ENCODE measurements around the gene MYBPH. TPM values are rescaled to one million over a fixed set of nuclear protein-coding genes. Genes with fewer than 3 reads are reported as not detected.
A peak's percentile ranks its signal among the peaks of the same experiment; 100 is the strongest.

MYBPH gene
- total and polyA plus RNA-seq, 9 donors, result 109 to 554 (median 316) TPM

DNA sequence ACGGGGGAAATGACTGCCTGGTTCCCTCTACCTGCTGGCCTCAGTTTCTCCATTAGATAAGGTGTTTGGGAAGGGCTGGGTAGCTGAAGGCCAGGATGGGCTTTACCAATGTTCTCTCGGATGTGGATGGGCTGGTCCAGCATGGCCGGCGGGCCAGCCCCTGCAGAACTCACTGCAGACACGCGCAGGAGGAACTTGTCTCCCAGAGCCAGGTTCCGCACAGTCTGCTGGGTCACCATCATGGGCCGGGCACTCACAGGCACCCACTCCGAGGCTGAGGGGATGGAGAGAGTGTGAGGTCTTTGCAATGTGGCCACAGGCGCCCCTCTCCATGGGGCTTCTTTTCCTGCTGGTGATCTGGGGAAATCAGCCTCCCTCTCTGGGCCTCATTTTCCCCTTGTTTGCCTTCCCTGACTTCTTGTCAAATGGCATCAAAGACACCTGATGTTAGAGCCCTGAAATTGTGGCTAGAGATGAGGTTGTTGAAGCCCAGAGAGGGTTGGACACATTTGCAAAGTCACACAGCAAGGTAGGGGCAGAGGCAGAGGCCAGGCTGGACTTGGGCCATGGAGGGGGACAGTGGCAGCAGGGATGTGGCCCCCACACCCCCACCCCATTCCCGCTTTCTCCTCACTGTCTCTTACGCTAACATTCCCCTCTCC lies 1.2 kb downstream of the MYBPH start:
- 80% methylated on average over 9 of the region's 12 CpGs for WGBS (ENCODE audit: insufficient coverage)
- H3K9me3 ChIP-seq (replicated peaks; ENCODE audit: control insufficient read depth, low read depth, low read length), result no peaks in the 10 kb centered on the region
- peaks cover 91% of the 10 kb centered on the region for H3K4me1 ChIP-seq (ENCODE audit: control insufficient read depth, insufficient read depth, low read length)
- peak overlapping the region; percentile 79 for H3K27ac ChIP-seq (ENCODE audit: low read length)
- peak overlapping the region; percentile 42 for H3K4me3 ChIP-seq (ENCODE audit: low read length)
- no peak for DNase-seq
- H3K36me3 ChIP-seq (ENCODE audit: control insufficient read depth, insufficient read depth, low read length), result peaks cover 20% of the 10 kb centered on the region
- H3K27me3 ChIP-seq (ENCODE audit: control insufficient read depth, insufficient read depth, low read length), result peaks cover 7% of the 10 kb centered on the region

- Histone ChIP-seq H3K9me3 (replicated peaks; ENCODE audit: control insufficient read depth, low read depth, low read length) (no peaks in the 10 kb centered on the region), H3K4me3 (ENCODE audit: low read length) (peak overlapping the region; percentile 42), H3K36me3 (ENCODE audit: control insufficient read depth, insufficient read depth, low read length) (peaks cover 27% of the 10 kb centered on the region), H3K27me3 (ENCODE audit: control insufficient read depth, insufficient read depth, low read length) (peaks cover 7% of the 10 kb centered on the region), H3K4me1 (ENCODE audit: control insufficient read depth, insufficient read depth, low read length) (peaks cover 82% of the 10 kb centered on the region), H3K27ac (ENCODE audit: low read length) (peak overlapping the region; percentile 74)
- 67% methylated on average over 1 of the region's 5 CpGs for WGBS (ENCODE audit: insufficient coverage)
- peak; percentile 84 for DNase-seq
Measured at GRCh38 chr1:203173566-203173965, 2.1 kb downstream of the MYBPH start.

DNA sequence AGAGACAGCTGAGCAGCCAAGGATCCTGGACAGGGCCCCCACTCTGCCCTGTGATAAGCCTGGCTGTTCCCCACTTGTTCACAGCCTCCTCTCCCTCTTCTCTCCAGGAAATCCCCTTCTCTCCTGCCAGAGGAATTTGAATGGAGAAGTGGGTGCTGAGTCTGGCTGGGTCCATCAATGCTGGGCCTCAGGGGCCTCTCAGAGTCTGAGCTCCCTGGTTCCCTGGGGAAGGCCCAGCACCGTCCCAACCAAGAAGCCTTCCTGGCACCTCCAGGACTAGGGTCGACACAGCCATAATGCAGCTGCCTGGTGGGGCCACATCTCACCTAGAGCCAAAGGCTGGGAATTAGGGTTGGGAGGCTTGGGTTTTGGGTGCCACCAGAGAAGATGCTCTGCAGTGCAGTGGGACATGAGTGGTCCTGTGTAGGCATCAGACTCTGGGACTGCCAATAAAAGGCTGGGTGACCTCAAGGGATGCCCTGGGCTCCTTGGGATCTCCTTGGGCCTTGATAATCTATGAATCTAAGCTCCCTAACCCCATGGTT lies 2.5 kb downstream of the MYBPH start:
- Histone ChIP-seq H3K4me1 (ENCODE audit: control insufficient read depth, insufficient read depth, low read length) (peaks cover 77% of the 10 kb centered on the region), H3K27me3 (ENCODE audit: control insufficient read depth, insufficient read depth, low read length) (peaks cover 7% of the 10 kb centered on the region), H3K4me3 (ENCODE audit: low read length) (no peak overlapping the region), H3K9me3 (replicated peaks; ENCODE audit: control insufficient read depth, low read depth, low read length) (no peaks in the 10 kb centered on the region), H3K36me3 (ENCODE audit: control insufficient read depth, insufficient read depth, low read length) (peaks cover 29% of the 10 kb centered on the region), H3K27ac (ENCODE audit: low read length) (peak overlapping the region; percentile 74)
- 33% methylated on average over 1 of the region's 2 CpGs for WGBS (ENCODE audit: insufficient coverage)
- DNase-seq, result no peak

DNA sequence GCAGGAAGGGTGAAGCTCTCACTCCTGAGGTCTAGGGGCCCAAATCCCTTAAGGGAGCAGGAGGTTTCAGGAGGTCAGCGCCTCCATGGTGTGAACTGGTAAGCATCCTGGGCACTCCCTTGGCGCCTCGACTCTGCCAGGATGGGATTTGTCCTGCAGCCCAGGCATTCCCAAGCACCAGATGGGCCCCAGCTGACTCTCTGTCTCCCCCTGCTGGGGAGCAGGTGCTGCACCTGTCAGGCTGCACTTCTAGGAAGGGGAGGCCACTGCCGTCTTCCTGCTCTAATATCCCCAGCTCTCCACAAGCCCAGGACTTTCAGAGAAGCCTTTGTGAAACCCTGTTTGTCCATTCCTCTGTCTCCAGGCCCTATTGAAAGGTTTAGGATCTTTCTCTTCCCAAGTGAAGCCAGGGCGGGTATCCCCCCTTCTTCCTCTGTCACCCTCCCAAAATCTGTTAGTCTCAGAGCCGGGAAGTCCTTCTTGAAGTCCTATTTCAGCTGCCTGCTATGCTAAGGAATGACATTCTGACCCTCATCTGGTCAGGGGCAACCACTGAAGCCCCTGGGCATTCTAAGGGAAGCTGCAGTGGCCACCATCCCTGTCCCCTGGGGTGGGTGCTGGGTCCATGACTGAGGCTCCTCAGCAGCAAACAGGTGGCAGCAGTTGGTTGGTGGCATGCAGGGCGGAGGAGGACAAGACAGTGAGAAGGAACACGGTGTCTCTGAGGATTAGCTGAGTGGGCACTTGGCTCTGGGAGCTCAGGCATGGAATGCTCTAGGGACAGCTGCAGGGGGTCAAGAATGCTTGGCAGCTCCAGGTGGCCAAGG lies 3.2 kb downstream of the MYBPH start:
- Histone ChIP-seq H3K27ac (ENCODE audit: low read length) (peak overlapping the region; percentile 80), H3K4me3 (ENCODE audit: low read length) (peak overlapping the region; percentile 13), H3K36me3 (ENCODE audit: control insufficient read depth, insufficient read depth, low read length) (peaks cover 29% of the 10 kb centered on the region), H3K4me1 (ENCODE audit: control insufficient read depth, insufficient read depth, low read length) (peaks cover 71% of the 10 kb centered on the region), H3K9me3 (replicated peaks; ENCODE audit: control insufficient read depth, low read depth, low read length) (no peaks in the 10 kb centered on the region), H3K27me3 (ENCODE audit: control insufficient read depth, insufficient read depth, low read length) (peaks cover 6% of the 10 kb centered on the region)
- 65% methylated on average over 7 of the region's 8 CpGs for WGBS (ENCODE audit: insufficient coverage)
- DNase-seq, result peak; percentile 86

- Histone ChIP-seq H3K9me3 (replicated peaks; ENCODE audit: control insufficient read depth, low read depth, low read length) (no peaks in the 10 kb centered on the region), H3K4me1 (ENCODE audit: control insufficient read depth, insufficient read depth, low read length) (peaks cover 62% of the 10 kb centered on the region), H3K4me3 (ENCODE audit: low read length) (no peak overlapping the region), H3K27me3 (ENCODE audit: control insufficient read depth, insufficient read depth, low read length) (peaks cover 5% of the 10 kb centered on the region), H3K36me3 (ENCODE audit: control insufficient read depth, insufficient read depth, low read length) (peaks cover 29% of the 10 kb centered on the region), H3K27ac (ENCODE audit: low read length) (no peak overlapping the region)
- 90% methylated on average over 16 of the region's 22 CpGs for WGBS (ENCODE audit: insufficient coverage)
- DNase-seq, result no peak
Measured at GRCh38 chr1:203171341-203172183, 4.1 kb downstream of the MYBPH start.

- no peak overlapping the region for H3K4me3 ChIP-seq (ENCODE audit: low read length)
- no peak overlapping the region for H3K27ac ChIP-seq (ENCODE audit: low read length)
- WGBS (ENCODE audit: insufficient coverage), result 72% methylated on average over 7 of the region's 8 CpGs
- H3K4me1 ChIP-seq (ENCODE audit: control insufficient read depth, insufficient read depth, low read length), result peaks cover 54% of the 10 kb centered on the region
- H3K36me3 ChIP-seq (ENCODE audit: control insufficient read depth, insufficient read depth, low read length), result peaks cover 29% of the 10 kb centered on the region
- H3K27me3 ChIP-seq (ENCODE audit: control insufficient read depth, insufficient read depth, low read length), result peaks cover 5% of the 10 kb centered on the region
- DNase-seq, result no peak
- no peaks in the 10 kb centered on the region for H3K9me3 ChIP-seq (replicated peaks; ENCODE audit: control insufficient read depth, low read depth, low read length)
Measured at GRCh38 chr1:203170625-203171330, 4.8 kb downstream of the MYBPH start.

DNA sequence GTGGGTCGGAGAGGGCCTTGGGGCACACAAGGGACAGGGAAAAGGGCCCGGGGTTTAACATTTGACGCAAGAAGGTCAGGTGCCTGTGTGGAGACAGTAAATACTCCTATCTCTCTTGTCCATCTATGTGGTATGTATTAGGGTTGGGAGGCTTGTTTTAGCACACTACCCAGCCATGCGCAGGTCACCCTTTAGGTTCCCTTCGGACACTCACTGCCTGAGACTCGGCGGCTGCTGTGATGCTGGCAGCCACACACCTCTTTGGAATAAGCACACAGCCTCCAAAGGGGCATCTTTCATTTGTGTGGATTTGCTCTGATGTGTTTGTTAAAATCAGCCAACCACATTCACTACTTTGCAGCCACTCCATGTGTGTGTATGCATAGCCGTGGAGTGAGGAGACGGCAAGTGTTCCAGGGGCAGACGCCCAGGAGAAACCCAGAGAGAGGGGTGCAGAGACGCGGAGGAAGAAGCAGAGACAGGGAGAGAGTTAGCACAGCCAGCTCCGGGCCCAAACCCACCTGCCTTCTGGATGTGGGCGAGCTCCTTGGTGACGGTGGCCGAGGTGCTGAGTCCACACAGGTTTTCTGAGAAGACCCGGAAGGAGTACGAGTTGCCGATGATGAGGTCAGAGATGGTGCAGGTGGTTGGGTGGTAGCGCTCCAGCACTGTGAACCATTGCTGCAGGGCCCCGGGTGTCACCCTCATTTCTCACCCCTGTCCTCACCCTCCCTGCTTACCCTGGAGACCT lies 5.7 kb downstream of the MYBPH start:
- Histone ChIP-seq H3K27ac (ENCODE audit: low read length) (no peak overlapping the region), H3K27me3 (ENCODE audit: control insufficient read depth, insufficient read depth, low read length) (peaks cover 5% of the 10 kb centered on the region), H3K4me3 (ENCODE audit: low read length) (no peak overlapping the region), H3K36me3 (ENCODE audit: control insufficient read depth, insufficient read depth, low read length) (peaks cover 29% of the 10 kb centered on the region), H3K4me1 (ENCODE audit: control insufficient read depth, insufficient read depth, low read length) (peaks cover 46% of the 10 kb centered on the region), H3K9me3 (replicated peaks; ENCODE audit: control insufficient read depth, low read depth, low read length) (no peaks in the 10 kb centered on the region)
- WGBS (ENCODE audit: insufficient coverage), result 82% methylated on average over 11 of the region's 21 CpGs
- DNase-seq, result no peak

- 82% methylated on average over 7 of the region's 9 CpGs for WGBS (ENCODE audit: insufficient coverage)
- Histone ChIP-seq H3K4me1 (ENCODE audit: control insufficient read depth, insufficient read depth, low read length) (peaks cover 38% of the 10 kb centered on the region), H3K27me3 (ENCODE audit: control insufficient read depth, insufficient read depth, low read length) (peaks cover 5% of the 10 kb centered on the region), H3K9me3 (replicated peaks; ENCODE audit: control insufficient read depth, low read depth, low read length) (no peaks in the 10 kb centered on the region), H3K4me3 (ENCODE audit: low read length) (no peak overlapping the region), H3K36me3 (ENCODE audit: control insufficient read depth, insufficient read depth, low read length) (peaks cover 29% of the 10 kb centered on the region), H3K27ac (ENCODE audit: low read length) (no peak overlapping the region)
- DNase-seq, result no peak
Measured at GRCh38 chr1:203168991-203169390, 6.6 kb downstream of the MYBPH start.

DNA sequence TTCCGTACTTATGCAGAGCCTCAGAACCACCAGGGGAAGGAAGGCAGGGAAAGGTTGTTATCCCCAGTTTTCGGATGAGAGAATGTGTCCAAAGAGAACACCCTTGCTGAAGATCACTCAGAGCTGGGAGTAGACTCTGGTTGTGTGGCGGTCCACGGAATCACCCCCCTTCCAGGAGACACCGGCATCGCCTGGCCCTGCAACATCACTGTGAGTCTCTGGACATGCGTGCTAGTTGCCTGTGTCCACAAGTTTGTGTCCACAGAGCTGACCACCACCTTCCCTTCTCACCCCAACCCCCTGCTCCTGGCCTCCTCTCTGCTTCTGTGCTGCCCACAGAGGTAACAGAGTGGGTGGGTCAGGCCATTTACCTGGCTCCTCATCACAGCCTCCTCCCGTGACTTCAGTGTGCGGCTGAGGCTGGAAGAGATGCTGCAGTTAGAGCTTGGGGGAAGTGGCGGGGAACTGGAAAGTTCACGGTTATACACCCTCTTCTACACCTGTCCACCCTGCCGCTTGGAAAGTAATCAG lies 7.3 kb downstream of the MYBPH start:
- DNase-seq, result no peak
- peaks cover 29% of the 10 kb centered on the region for H3K36me3 ChIP-seq (ENCODE audit: control insufficient read depth, insufficient read depth, low read length)
- H3K27ac ChIP-seq (ENCODE audit: low read length), result no peak overlapping the region
- WGBS (ENCODE audit: insufficient coverage), result 83% methylated on average over 7 of the region's 12 CpGs
- H3K4me1 ChIP-seq (ENCODE audit: control insufficient read depth, insufficient read depth, low read length), result peaks cover 32% of the 10 kb centered on the region
- H3K9me3 ChIP-seq (replicated peaks; ENCODE audit: control insufficient read depth, low read depth, low read length), result no peaks in the 10 kb centered on the region
- H3K4me3 ChIP-seq (ENCODE audit: low read length), result no peak overlapping the region
- peaks cover 11% of the 10 kb centered on the region for H3K27me3 ChIP-seq (ENCODE audit: control insufficient read depth, insufficient read depth, low read length)
